Spleen (tissue), 7 donors: ENCODE results near the gene SEPHS1.

Experiments used
- CTCF ChIP-seq, 11 experiments: fragments of 200-600 bp in 7 of 11; fragments of 450-650 bp in 4 of 11; sonication (generic) in 4 of 11; IDR thresholded peaks in 8 of 11; conservative IDR thresholded peaks in 3 of 11; 1 replicate in 7 of 11; 2 replicates in 4 of 11; pipeline versions ENCODE4 v1.4.0 to v1.8.0; 2016 to 2021; ENCODE audit warnings: antibody characterized with exemption in 11 of 11, inconsistent platforms in 4 of 11, mild to moderate bottlenecking in 1 of 11
- POLR2A ChIP-seq, 3 donors: fragments of 450-650 bp; IDR thresholded peaks; one replicate each; pipeline ENCODE4 v1.5.1; 2017; ENCODE audit warnings: antibody characterized with exemption in 3 of 3, mild to moderate bottlenecking in 1 of 3
- POLR2AphosphoS5 ChIP-seq, 3 donors: sonication (generic); formaldehyde crosslinking; IDR thresholded peaks; one replicate each; pipeline ENCODE4 v1.5.1; 2017; ENCODE audit warnings: antibody characterized with exemption in 3 of 3
- donor health status: DM: no; HTN: no; CAD: no; lungs with moderate emphysema.
- donor health status: DM: no; HTN: no; CAD: no.
- donor health status: DM: no; HTN: no; CAD: no.

- TF ChIP-seq CTCF (IDR thresholded peaks at IDR 0.05 in 8 of 11, conservative IDR thresholded peaks at IDR 0.05 in 3 of 11) (no peak), POLR2A (IDR thresholded peaks at IDR 0.05) (no peak), POLR2AphosphoS5 (IDR thresholded peaks at IDR 0.05) (no peak)
Measured at GRCh38 chr10:13375791-13376190, 27.7 kb upstream of the SEPHS1 start.
